ENCODE results near the gene PLCL1.

The PLCL1 gene

GRCh38 chr2:197777823-197778407 is 26.5 kb upstream of the PLCL1 start:
- peak; percentile 94 for TF ChIP-seq CTCF (conservative IDR thresholded peaks at IDR 0.05; ENCODE audit: low read depth, low read length)

GRCh38 chr2:197779261-197779660 is 25.1 kb upstream of the PLCL1 start:
- H4K20me1 ChIP-seq (ENCODE audit: insufficient read depth) = no peaks in the 10 kb centered on the region
- no peaks in the 10 kb centered on the region for H3K79me2 ChIP-seq (ENCODE audit: insufficient read depth, low read depth)
- H3K36me3 ChIP-seq (ENCODE audit: insufficient read depth) = no peaks in the 10 kb centered on the region
- H2AFZ ChIP-seq (ENCODE audit: low read depth) = no peak overlapping the region
- no peaks in the 10 kb centered on the region for H3K4me1 ChIP-seq (ENCODE audit: low read depth, poor library complexity, severe bottlenecking)
- no peak overlapping the region for H3K4me3 ChIP-seq (IDR thresholded peaks at IDR 0.05; ENCODE audit: insufficient read depth, low read depth, low read length)
- H3K27me3 ChIP-seq (ENCODE audit: insufficient read depth, low read depth) = no peaks in the 10 kb centered on the region
- no peak overlapping the region for H3K27ac ChIP-seq
- no peak overlapping the region for H3K4me2 ChIP-seq
- no peak overlapping the region for H3K9ac ChIP-seq
- TF ChIP-seq CTCF (conservative IDR thresholded peaks at IDR 0.05; ENCODE audit: low read depth, low read length) = no peak

More at GRCh38 chr2:197777823-197778407, 26.5 kb upstream of the PLCL1 start:
- no peaks in the 10 kb centered on the region for H3K36me3 ChIP-seq (ENCODE audit: insufficient read depth)
- no peaks in the 10 kb centered on the region for H3K27me3 ChIP-seq (ENCODE audit: insufficient read depth, low read depth)
- no peak overlapping the region for H3K27ac ChIP-seq
- no peak overlapping the region for H2AFZ ChIP-seq (ENCODE audit: low read depth)
- H4K20me1 ChIP-seq (ENCODE audit: insufficient read depth) = no peaks in the 10 kb centered on the region
- no peak overlapping the region for H3K4me2 ChIP-seq
- no peaks in the 10 kb centered on the region for H3K4me1 ChIP-seq (ENCODE audit: low read depth, poor library complexity, severe bottlenecking)
- no peak overlapping the region for H3K4me3 ChIP-seq (IDR thresholded peaks at IDR 0.05; ENCODE audit: insufficient read depth, low read depth, low read length)
- no peaks in the 10 kb centered on the region for H3K79me2 ChIP-seq (ENCODE audit: insufficient read depth, low read depth)
- H3K9ac ChIP-seq = no peak overlapping the region

- no peaks in the 10 kb centered on the region for H3K36me3 ChIP-seq (ENCODE audit: insufficient read depth)
- no peaks in the 10 kb centered on the region for H3K79me2 ChIP-seq (ENCODE audit: insufficient read depth, low read depth)
- no peak overlapping the region for H3K4me3 ChIP-seq (IDR thresholded peaks at IDR 0.05; ENCODE audit: insufficient read depth, low read depth, low read length)
- H2AFZ ChIP-seq (ENCODE audit: low read depth) = no peak overlapping the region
- H3K27me3 ChIP-seq (ENCODE audit: insufficient read depth, low read depth) = no peaks in the 10 kb centered on the region
- no peak overlapping the region for H3K27ac ChIP-seq
- no peak overlapping the region for H3K9ac ChIP-seq
- H4K20me1 ChIP-seq (ENCODE audit: insufficient read depth) = no peaks in the 10 kb centered on the region
- peaks cover 3% of the 10 kb centered on the region for H3K4me1 ChIP-seq (ENCODE audit: low read depth, poor library complexity, severe bottlenecking)
- no peak for TF ChIP-seq CTCF (conservative IDR thresholded peaks at IDR 0.05; ENCODE audit: low read depth, low read length)
- no peak overlapping the region for H3K4me2 ChIP-seq
Measured at GRCh38 chr2:197782126-197782525, 22.3 kb upstream of the PLCL1 start.

- Histone ChIP-seq H3K79me2 (ENCODE audit: insufficient read depth, low read depth) (no peaks in the 10 kb centered on the region), H3K4me1 (ENCODE audit: low read depth, poor library complexity, severe bottlenecking) (peaks cover 3% of the 10 kb centered on the region), H3K4me3 (IDR thresholded peaks at IDR 0.05; ENCODE audit: insufficient read depth, low read depth, low read length) (peak within 1 kb of the TSS; percentile 58), H3K4me2 (peak within 1 kb of the TSS; percentile 48; the same call in 1 of the 2 replicates), H3K27ac (no peak within 1 kb of the TSS), H2AFZ (ENCODE audit: low read depth) (peak within 1 kb of the TSS; percentile 86), H3K36me3 (ENCODE audit: insufficient read depth) (no peaks in the 10 kb centered on the region), H3K27me3 (ENCODE audit: insufficient read depth, low read depth) (no peaks in the 10 kb centered on the region), H3K9ac (peak within 1 kb of the TSS; percentile 60; the same call in 1 of the 2 replicates), H4K20me1 (ENCODE audit: insufficient read depth) (no peaks in the 10 kb centered on the region; the same call in 1 of the 2 replicates)
- TF ChIP-seq CTCF (conservative IDR thresholded peaks at IDR 0.05; ENCODE audit: low read depth, low read length) = no peak
Measured at GRCh38 chr2:197784956-197785941, 19.1 kb upstream of the PLCL1 start, which contains the start of gene BOLL. Gene BOLL (minus strand): TSS chr2:197785319. CDS start chr2:197781850, 3,469 bp downstream.

All from KMS-11 (cell line).